GM21576 (cell line): ENCODE data around the gene DEDD.
A peak's percentile ranks its signal among the peaks of the same experiment; 100 is the strongest.

ENCODE experiments used
- ATAC-seq: cut with Tn5 transposase; IDR thresholded peaks from one replicate; pipeline ENCODE4 v1.9.1; 2021; ENCODE audit warnings: mild to moderate bottlenecking, moderate library complexity; ENCODE audit not compliant: unreplicated experiment

The DEDD gene, protein sequence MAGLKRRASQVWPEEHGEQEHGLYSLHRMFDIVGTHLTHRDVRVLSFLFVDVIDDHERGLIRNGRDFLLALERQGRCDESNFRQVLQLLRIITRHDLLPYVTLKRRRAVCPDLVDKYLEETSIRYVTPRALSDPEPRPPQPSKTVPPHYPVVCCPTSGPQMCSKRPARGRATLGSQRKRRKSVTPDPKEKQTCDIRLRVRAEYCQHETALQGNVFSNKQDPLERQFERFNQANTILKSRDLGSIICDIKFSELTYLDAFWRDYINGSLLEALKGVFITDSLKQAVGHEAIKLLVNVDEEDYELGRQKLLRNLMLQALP

DNA sequence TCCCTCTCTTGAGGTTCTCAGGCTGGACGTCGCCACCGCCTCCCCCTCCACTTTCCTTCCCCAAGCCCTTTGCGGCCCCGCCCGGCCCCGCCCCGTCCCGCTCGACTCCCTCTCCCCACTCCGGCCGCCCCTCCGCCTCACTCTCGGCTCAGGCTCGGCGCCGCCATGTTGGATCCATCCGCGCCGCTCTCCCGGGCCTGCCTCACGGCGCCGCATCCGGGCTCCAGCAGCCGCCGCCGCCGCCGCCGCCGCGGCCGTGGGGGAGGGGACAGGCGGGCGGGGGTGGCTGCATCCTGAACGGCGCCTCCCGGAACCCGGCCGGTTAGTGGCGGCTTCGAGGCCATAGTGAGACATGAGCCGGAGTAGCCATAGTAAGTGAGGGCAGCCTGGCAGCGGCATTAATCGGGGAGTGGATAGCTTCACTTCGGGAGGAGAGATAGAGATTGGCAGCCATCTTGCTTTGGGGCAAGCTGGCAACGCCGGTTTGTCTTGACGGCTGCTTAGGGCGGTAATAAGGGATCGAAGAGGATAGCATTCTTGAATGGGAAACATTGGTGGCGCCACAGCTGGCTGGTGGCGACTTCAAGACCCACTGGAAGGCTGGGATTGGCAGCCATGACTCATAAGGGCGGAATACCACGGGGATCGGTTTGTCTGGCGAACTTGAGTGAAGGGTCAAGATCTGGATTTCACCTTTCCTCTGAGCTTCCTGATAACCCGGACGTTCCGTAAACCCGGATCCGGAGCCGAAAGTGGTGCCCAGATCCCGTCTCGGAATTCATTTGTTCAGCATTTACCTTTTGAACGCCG is at the start of gene DEDD:
TSS of gene DEDD (minus strand) at position 258 of the 810 bp plus-strand sequence. CDS start 8,205 bp downstream, outside the sequence.
- peak; percentile 91 for ATAC-seq

DNA sequence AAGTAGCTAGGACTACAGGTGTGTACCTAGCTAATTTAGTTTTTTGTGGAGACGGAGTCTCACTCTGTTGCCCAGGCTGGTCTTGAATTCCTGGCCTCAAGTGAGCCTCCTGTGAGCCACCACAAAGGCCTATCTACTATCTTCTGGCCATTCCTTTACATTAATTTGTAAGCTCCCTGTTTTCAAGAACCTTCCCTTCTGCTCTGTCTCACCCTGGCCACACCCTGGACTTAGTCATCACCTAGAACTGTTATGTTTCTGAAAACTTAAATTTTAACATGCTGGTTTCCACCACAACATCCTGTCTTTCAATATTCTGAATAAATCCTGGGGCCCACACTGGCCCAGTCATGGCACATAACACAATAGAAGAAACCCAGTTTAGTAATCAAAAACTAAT is 49.7 kb upstream of the DEDD start:
- ATAC-seq, result peak; percentile 43

DNA sequence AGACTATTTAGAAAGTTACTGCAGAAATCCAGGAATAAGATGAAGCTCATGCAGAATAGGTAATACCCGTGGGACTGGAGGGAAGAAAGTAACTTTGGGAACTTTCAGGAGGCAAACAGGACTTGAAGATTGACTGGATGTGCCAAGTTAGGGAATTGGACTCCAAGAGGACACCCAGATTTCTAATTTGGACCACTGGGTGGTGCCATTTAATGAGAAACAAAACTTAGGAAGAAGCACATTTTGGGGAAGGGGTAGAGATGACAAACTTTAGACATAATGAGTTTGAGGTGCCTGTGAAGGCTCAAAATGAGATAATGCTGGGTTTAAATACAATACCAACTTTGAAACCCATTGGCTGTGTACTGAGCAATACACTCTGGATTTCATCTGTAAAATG is 48.2 kb upstream of the DEDD start:
- ATAC-seq, result no peak

DNA sequence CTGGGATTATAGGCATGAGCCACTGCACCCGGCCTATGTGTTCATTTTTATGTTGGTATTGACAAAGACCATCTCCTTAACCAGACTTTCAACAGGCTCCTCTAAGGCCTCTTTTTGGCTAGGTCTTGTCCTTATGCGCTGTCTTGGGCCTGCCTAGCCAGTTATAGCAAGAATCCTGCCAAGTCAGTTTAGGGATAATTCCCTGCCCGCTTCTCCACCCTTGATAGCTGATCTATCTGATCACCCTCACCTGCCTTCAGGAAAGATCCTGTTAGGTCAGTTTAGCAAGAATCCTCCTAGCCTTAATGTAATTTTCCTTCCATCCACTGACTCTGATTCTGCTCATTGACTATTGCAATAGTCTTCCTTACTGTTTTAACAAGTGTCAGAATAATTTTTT is 47.2 kb upstream of the DEDD start:
- ATAC-seq, result no peak

DNA sequence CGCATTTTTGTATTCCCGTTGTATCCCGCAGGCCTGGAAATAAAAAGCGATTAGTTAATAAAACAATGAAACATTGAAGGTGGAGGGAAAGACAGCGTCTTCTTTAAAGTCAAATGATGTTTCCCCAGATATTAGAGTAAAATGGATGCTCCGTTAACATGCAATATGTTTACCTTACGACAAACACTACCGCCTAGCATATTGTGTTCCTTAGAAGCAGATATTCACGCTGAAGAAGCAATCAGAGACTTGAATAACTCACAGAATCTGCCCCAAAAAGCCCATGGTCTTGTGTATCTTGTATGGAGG is 45.4 kb upstream of the DEDD start:
- no peak for ATAC-seq

DNA sequence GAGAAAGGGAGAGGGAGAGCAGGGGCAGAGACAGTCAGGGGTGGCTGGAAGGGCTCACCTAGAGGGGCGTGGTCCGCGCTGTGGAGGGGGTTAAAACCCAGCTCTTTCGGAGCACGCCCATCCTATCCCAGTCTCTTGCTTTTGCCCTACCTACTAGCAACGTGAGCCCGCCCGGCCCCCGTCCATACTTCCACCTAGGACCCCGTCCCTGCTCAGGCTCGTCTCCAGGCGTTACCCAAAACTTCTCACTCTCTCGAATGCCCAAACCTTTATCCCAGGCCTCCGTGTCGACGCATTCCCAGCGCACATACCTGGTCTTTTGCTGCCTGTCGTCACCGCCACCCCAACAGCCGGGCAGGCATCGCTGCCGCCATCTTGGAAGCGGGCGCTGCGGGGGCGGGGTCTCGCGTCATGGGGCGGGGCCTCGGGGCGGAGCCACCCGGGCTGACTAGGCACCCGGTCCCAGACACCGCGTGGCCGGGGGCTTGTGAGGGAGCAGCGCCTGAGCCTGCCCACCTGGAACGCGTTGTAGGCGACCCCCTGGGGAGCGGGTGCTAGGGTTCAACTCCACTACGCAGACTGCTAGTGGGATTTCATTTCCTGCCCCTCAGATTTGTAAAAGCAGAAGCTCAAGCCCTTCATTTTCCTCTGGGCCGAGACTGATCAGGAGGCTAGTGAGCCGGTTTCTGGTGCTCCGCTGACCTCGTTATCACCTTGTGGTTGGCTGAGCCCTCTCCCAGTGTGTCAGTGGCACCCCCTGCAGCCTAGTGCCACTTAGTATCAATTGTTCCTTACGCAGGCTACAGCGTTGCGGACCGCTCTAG is 44.9 kb upstream of the DEDD start, which contains the start of gene B4GALT3:
TSS of gene B4GALT3 (minus strand) at position 396 of the 824 bp plus-strand sequence. CDS start 1,447 bp downstream, outside the sequence.
- ATAC-seq, result peak; percentile 72

DNA sequence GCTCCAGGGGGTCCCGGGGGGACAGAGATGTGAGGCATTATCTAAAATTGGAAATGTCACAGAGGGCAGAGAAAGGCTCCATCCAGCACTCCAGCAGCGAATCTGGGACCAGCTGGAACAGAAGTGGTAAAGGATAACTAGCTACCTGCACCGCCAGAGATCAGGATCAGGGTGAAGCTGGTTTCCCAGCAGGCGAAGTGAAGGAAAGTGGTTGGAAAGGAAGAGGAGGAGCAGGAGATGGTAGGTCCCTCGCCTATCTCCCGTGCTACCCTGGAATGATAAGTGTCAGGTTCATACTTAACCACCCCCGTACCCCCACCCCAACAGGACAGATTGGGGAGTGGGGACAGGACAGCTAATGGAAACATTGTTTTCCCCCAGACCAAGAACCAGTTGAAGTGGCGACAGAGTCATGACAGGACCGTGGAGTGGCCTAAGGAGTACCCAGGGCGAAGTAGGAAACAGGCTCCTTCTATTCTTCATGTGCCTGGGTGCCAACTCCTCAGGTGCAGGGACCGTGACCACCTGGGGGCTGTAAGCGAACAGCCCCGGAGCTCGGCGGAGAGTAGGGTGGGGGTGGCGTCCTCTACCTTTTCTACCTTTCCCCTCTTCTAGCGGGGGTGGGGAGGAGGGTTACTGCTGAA is 44.1 kb upstream of the DEDD start:
- no peak for ATAC-seq

DNA sequence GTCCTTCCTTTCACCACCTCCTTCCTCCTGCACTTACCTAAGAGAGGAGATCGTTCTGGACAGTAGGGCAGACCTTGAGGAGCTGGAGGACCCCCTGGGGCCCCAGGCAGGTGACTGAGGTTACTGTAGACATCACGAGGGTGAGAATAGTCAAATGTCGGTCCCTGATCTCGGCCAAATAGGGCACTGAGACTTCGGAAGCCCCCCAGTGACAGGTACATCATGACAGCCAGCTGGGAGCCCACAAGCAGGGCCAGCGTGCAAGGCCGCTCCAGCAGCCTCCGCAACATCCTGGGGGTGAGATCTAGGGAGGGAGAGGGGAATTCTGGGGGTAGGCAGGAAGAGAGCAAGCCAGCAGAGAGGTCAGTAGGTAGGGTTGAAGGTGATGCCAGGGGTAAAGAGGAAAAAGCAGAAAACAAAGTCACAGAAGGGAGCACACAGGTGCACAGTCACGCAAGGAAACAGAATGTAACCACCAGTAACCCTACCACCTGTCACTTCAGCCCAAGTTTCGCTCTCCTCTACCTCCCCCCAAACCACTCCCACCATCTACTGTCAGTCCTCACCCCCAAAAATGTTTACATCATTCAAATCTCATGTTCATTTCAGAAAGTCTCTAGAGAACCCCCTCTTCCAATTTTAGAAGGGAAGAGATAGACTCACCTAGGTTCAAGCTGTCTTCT is 43.4 kb upstream of the DEDD start:
- ATAC-seq, result no peak

DNA sequence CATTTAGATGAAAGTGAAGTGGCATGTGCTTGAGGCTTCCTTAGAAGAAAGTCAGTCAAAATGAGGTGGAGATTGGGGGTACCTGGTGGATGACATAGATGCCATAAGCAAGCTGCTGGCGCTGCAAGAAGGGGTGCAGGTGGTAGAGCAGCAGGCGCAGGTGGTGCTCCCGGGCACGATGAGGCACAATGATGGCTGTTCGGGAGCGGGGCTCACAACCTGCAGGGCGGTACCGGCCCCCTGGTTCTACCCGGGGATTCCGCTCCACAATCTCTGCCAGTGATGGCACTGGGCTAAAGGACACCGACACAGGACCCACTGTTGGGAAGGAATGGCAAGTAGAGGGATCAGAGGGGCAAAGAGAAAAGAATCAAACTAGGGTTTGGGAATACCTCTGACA is 42.4 kb upstream of the DEDD start:
- ATAC-seq, result no peak

DNA sequence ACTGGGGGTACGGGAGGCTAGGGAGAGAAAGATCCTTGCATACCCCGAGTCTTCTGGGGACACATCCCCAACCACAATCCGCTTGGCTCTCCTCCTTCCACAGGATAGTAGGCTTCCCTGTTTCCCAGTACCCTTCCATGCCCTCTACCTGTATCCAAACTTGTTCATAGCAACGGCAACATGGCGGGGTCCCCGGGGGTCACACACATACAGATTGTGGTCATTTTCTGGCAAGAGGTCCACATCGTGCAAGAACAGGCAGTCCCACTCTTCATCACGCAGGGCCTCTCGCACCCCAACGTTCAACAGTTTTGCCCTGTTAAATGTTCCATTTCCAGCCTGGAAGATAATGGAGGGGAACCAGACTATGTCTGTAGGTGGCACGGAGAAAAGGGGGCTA is 41.2 kb upstream of the DEDD start:
- ATAC-seq, result no peak

DNA sequence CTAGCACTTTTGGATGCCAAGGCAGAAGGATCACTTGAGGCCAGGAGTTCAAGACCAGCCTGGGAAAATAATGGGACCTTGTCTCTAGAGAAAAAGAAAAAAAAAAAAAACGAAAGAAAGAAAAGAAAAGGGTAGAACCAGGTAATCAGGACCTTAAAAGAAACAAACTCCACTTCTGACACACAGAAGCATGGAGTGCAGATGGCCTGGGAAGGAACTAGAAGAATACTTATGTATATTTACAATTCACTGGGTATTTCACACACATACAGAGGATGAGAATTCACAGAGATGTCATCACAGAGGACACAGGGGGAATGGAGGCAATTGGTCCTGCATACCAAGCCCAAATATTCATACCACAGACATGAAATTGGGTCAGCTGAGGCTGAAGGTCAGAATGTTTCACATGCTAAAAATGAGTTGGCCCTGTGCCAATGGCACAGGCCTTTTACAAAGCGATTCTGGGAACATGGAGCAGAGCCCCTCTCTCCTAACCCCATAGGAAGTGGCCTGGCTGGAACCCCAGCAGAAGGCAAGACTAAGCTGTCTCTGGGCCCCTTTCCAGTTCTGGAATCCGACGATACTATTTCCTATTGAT is 40.4 kb upstream of the DEDD start:
- no peak for ATAC-seq

DNA sequence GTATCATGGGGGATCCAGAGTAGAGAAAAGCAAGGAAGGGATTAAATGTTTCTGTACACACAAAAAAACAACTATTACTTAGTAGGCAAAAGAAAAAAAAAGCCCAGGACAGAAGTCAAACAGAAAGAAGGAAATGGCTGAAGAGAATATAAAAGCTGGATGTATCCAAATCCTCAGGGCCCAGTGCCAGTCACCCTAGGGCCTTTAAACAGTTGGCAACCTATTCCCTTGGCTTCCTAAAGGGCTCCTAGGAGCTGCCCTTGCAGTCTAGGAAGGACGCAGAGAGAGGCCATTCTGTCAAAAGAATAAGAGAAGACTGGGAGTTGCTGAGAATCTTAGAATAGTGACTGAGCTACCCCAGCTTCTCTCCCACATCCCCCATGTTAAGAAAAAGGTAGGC is 39.9 kb upstream of the DEDD start:
- ATAC-seq, result no peak

DNA sequence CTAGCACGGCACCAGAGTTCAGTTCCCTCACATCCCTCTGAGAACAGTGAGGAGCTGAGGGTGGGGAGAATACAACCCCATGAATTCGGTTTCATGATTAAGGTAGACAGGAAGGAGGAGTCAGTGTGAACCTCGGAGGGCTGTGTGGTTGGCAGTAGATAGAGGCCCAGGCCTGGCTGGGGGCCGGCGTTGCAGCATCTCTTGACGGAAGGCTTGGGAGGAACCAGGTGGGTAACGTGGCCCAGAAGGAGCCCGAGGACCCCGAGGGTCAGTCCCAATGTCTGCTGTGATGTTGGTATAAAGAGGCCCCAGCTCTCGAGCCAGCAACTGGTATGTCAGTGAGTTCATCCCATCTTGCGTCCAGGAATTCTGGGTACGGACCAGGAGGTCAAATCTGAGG is 39.2 kb upstream of the DEDD start:
- ATAC-seq, result no peak

DNA sequence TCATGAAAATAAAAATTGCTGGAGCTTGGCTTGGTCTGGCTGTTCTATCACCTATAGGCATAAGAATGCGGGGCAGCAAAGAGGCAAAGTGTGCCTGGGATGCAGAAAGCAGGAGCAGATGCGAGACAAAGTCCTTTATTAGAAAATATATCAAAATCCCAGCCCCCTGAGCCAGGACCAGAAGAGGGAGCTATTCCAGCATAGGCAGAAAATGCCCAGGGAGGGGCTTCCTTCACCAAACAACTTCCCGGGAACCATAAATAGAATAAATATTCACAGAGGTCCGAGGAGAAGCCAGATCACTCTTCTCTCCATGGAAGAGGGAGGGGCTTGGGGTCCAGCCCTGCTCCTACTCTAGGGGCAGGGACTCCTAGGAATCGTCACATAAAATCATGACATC is 38.7 kb upstream of the DEDD start:
- ATAC-seq, result no peak

DNA sequence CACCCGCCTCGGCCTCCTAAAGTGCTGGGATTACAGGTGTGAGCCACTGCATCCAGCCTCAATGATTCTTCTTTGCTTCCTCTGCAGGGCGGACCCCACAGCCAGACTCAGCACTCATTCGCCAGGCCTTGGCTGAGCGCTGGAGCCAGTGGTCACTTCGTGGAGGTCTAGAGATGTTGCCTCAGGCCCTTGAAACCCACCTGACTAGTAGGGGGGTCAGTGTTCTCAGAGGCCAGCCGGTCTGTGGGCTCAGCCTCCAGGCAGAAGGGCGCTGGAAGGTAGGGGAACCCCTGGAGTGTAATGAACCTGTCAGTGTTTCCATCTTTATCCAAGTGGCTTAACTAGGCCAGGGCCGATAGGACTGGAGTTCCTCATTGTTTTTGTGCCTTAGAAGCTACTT is 36.4 kb upstream of the DEDD start:
- no peak for ATAC-seq

DNA sequence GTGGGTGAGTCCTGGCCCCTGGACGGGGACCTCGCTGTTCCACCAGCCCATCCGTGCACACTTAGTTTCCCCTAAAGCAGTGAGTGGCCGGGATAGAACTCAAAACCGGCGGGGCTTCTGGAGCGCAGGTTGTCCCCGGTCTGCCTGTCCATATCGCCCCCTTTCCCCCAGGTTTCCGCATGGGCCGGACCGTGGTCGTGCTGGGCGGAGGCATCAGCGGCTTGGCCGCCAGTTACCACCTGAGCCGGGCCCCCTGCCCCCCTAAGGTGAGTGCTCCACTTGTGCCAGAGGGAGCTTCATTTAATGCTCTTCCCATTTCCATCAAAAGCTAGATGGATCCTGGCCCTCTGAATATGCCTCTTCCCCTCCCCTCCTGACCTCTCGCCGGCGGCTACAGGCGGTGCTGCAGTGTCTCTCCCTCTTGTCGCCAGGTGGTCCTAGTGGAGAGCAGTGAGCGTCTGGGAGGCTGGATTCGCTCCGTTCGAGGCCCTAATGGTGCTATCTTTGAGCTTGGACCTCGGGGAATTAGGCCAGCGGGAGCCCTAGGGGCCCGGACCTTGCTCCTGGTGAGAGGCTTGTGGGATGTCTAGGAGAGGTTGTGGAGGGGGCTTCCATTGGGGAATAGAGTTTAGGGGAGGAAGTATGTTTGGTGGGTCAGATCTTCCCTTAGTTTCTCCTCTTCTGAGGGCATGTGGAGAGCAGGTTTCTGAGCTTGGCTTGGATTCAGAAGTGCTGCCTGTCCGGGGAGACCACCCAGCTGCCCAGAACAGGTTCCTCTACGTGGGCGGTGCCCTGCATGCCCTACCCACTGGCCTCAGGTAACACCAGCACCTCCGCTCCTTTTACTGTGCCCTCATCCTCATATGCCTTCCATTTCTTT is 34.4 kb upstream of the DEDD start:
- ATAC-seq, result peak; percentile 1

DNA sequence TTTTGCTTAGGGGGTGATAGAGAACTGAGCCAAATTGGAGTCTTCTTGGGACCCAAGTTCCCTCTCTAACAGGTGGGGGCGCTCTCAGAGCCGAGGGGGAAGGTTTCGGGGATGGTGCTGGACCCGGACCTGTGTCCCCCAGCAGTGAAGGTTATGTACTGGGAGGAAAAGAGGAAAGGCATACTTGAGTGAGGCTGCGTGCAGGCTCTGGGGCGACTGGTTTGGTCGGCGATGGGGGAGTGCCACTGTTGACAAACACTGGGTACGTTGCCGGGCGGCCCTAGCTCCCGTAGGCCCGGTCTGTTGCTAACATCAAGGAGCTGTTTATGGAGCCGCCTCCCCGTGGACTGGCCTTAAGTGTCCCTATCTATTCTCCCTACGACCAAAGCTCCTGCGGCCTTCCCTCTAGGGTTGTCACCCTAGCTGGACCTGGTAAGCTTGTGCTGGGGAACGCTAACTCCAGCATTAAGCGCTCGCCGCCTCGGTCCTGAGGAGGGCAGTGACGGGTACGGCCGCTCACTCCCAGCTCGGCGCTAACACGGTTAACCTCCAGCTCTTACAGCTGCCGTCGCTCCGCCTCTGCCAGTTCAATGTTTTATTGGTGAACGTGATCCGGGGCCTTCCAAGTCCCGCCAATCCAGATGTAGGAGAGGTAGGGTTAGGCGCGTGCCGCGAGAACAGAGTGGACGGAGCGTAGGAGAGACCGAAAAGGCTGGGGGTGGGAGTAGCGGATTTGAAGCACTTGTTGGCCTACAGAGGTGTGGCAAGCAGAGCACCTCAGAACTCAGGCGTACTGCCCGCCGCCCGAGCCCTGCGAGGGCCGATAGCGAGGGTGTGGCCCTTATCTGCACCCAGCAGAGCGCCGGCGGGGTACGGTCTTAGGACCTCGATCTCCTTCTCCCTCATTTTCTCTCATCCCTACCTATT is 33.5 kb upstream of the DEDD start, which contains the start of gene PPOX:
TSS of gene PPOX (plus strand) at position 685 of the 927 bp plus-strand sequence. CDS start 422 bp downstream, outside the sequence.
- ATAC-seq, result peak; percentile 91
